Activated effector memory CD4-positive, alpha-beta T cell treated with Interleukin-2 at 50 U/mL for 16 hours (primary cell): ENCODE results near the gene SRPRA.

Experiments used
- DNase-seq: peaks from one replicate; pipeline ENCODE4 v3.0.0-alpha.2; 2020

The SRPRA gene

DNA sequence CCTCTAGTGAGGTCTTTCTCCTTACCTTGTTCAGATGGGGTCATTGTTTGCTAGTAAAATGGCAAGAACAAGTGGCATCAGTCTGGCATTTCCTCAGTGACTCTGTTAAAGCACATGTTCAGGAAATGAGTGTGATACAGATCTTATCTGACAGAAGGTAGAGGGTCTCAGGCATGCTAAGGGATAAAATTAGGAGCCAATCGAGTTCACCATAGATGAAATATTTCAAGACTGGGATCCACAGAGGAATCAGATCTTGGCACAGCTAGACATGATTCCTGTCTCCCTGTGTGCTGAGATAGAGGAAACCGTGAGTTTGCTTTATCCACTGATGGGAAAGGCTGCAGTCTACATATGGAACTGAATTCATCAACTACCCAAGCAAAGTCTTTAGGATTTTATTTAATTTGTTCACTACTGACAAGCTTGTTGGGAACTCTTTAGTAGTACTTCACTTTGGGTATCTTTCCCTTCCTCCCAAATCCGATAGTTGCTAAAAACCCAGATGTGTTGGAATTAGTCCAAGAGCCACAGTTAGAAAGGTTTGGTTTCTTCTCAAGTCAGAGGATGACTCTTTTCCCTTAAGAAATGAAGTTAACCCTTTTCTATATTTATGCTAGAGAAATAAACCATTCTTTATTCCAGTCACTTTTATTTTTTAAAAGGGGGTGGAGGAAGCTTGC, 38.7 kb downstream of the SRPRA start:
- DNase-seq: no peak

DNA sequence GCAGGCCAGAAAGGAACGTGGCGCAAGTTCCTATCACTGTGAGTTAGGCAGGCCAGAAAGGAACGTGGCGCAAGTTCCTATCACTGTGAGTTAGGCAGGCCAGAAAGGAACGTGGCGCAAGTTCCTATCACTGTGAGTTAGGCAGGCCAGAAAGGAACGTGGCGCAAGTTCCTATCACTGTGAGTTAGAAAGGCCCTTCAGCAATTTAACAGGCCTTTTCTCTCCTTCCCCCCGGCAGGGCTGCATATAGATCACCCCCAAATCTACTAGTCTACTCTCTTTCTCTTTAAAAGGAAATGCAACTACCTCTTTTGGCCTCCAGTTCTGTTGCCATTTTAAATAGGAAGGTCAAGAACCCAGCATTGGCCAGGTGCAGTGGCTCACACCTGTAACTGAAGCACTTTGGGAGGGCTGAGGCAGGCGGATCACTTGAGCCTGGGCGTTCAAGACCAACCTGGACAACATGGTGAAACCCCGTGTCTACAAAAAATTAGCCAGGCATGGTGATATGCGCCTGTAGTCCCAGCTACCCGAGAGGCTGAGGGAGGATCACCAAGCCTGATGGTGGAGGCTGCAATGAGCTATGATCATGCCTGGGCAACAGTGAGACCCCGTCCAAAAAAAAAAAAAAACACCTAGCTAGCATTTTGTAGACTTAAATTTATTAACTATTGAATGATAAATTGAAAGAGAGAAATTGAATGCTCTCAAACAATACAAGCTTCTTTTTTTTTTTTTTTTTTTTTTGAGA, 42.2 kb downstream of the SRPRA start:
- no peak for DNase-seq

DNA sequence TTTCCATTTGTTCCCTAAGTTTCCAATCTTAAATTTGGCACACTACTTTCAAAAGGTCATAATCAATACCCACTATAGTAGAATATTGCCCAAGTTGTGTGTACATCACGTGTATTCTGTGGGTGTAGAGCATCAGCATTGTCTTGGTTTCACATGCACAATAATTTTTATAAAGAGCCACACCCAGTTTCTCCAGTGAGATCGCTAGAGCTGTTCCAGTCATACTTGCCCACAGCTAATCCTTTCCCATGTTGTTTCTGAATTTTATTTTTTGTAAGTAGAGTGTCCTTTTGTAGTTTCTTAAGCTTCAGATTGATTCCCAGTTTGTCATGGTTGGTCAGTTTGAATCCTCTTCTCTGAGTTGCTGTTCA, 43.4 kb downstream of the SRPRA start:
- no peak for DNase-seq

DNA sequence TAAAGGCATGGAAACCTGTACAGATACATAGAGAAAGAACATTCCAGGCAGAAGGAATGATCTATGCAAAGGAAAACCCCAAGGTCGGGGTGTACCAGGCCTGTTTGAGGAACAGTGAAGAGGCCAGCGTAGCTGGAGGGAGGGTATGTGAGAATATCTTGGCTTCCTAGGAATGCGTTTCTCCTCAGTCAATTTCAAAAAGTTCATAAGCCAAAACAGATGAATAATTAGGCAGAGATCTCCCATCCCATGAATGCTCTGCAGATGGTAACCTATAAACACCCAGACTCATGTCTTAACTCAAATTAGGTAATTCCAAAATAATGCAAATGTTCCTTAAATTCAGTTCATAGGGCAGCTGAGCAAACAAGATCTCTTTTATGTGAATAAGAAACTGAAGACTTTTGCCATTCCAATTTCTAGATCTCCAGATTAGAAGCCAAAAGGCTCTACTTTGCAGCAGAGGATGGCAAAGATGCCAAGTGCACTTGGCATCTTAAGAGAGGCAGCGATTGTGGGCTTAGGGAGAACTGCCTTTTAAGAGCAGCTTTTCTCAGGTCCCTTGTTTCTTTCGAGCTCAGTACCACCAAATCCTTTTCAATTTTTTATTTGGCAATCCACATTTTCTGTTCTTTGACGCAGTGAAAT, 43.9 kb downstream of the SRPRA start:
- DNase-seq: no peak

DNA sequence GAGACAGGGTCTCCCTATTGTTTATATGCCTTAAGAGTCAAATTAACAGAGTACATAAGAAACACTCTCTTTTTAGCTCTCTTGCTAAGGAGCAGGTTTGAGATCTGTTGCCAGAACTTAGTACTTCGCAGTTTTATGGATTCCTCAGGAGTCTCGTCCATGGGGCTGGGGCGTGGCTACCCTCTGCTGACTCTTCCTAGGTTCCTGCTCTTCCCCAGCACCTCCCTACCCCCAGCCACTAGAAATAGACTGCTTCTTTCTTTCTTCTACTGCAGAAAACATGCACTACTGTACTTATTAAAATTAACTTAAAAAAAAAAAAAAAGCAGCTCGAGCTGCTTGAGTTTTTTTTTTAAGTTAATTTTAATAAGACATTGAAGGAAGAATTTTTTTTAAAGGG, 49.1 kb downstream of the SRPRA start:
- DNase-seq: no peak

DNA sequence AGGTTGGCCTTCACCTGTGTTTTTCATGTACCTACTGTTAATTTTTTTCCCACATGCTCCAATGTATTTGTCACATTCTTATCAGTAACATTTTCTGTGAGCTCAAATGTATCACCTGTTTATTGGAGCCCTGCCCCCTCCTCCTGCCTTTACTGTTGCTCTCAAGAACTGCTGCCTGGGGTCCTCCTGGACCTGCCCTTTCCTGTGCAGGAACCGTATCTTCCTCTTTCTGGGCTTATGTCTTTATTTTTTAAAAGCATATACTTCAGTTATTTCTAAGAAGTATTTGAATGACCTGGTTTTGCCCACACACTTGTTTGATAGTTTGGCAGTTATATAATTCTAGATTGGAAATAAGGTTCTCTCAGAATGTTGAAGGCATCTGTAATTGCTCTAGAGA, 51.2 kb downstream of the SRPRA start:
- no peak for DNase-seq

DNA sequence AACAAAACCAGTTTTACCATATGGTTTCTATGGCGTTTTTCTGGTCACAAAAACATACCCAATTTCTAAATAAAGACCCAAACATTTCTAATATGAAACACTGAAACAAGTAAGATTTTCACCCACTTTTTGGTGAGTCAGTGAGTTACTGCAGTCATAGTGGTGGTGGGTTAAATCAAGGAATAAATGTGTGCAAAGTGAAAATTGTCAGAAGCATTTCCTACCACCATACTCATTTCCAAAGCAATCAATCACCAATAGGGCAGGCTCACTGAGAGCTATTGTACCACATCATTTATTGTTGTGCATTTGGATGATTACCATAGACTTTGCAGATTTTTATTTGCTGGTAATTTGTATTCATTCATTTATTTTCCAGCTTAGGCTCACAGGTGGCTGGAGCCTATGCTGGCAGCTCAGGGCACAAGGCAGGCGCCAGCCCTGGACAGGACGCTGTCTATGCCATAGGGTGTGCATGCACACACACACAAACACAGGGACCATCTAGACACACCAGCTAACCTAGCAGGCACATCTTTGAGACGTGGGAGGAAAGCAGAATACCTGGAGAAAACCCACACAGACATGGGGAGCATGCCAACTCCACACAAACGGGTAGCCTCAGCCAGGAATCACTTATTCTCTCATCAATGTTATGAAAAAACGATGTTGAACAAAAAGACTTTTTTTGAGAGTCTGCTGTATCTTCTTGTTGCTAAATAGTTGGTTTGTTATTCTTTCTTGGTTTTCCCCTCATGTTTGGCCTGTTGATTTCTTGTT, 52.0 kb downstream of the SRPRA start:
- DNase-seq: no peak

DNA sequence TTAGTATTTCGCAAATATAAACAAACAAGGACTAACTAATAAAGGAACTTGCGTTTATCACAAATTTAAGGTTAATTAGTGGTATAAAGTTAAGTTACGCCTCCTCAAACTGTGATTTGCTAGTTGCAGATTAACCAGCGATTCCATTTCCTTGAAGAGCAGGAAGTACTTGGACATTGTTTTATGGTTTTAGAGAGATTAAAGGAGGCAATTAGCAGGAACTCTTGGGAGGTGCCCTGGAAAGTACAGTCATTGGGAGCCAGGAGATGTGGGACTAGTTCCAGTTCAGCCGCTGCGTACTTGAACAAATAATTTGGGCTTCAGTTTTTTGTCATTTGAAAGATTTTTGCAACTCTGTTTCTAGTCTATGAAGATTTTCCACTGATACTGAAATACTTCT, 53.9 kb downstream of the SRPRA start:
- no peak for DNase-seq

DNA sequence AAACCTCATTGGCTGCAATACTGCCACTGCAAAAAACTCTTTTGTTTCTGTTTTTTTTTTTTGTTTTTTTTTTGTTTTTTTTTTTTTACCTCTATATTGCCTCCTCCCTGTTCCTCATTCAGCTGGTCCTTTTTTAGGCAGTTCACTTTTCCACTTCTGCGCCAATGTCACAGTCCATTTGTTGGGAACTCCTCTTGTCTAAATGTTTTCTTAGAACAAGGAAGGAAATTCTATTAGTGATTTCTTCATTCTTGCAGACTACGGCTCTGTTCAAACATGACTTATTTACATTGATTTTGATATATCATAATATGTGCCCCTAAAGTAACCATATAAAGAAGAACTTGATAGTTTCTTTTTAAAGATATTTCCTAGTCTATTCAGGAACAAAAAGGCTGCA, 54.3 kb downstream of the SRPRA start:
- no peak for DNase-seq
